NT2/D1 (cell line): ENCODE results near the gene SRBD1.

ENCODE experiments used
- SUZ12 ChIP-seq: IDR thresholded peaks from 2 replicates; pipeline ENCODE4 v1.6.1; 2011; ENCODE audit not compliant: insufficient read length, insufficient read depth; ENCODE audit errors: extremely low read depth
- YY1 ChIP-seq: IDR thresholded peaks from 2 replicates; pipeline ENCODE4 v1.6.1; 2011; ENCODE audit not compliant: insufficient read length, insufficient read depth
- ZNF274 ChIP-seq: IDR thresholded peaks from 2 replicates; pipeline ENCODE4 v1.6.1; 2011; ENCODE audit warnings: mild to moderate bottlenecking, low read depth, low read length

DNA sequence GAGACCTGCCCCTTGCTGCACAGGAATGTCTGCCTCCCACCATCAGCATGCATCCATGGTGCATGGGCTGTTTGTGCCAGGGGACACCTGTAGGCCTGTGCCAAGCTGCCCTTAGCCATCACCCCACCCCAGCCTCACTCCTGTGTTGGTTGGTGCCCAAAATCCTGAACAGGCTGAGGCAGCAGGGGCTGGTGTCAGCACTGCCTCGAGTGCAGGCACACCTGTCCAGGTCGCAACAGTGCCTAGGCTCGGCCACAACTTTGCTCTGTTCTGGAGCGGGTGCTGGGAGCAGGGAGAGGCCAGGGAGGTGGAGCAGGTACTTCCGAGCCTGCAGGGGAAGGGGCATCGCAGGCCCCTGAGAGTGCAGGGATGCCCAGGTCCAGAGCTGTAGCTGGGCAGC, 69.1 kb downstream of the SRBD1 start:
- no peak for TF ChIP-seq YY1
- no peak for TF ChIP-seq ZNF274
- no peak for TF ChIP-seq SUZ12
